ENCODE results near the gene CDK5RAP3.
"Not testable (repeated sequence)": the region's sequence is repeated elsewhere in the genome, so short reads cannot be mapped to it uniquely, and the experiment has no call there.

The CDK5RAP3 gene

DNA sequence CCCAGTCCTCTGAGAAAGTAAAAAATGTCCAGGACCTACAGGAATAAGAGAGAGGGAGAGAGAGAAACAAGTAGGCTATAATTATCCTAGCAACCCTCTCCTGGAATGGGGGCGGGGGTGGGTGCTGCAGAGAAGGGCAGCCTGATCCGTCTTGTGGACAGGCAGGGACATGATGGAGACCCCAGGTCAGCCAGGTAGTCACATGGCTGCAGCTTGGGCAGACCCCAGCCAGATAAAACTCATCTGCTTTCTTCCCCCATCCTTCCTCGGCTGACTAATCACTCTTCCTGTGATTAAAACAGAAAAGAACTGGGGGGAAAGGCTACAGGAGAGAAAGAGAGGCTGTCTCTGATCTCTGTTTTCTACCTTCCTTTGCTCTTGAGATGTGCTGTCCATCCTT lies 34.1 kb downstream of the CDK5RAP3 start:
- FAIRE-seq (no peak), DNase-seq (ENCODE audit: insufficient read length, low spot score) (no peak)
- TF ChIP-seq POLR2A (IDR thresholded peaks at IDR 0.05; ENCODE audit: low read depth, low read length), result no peak

DNA sequence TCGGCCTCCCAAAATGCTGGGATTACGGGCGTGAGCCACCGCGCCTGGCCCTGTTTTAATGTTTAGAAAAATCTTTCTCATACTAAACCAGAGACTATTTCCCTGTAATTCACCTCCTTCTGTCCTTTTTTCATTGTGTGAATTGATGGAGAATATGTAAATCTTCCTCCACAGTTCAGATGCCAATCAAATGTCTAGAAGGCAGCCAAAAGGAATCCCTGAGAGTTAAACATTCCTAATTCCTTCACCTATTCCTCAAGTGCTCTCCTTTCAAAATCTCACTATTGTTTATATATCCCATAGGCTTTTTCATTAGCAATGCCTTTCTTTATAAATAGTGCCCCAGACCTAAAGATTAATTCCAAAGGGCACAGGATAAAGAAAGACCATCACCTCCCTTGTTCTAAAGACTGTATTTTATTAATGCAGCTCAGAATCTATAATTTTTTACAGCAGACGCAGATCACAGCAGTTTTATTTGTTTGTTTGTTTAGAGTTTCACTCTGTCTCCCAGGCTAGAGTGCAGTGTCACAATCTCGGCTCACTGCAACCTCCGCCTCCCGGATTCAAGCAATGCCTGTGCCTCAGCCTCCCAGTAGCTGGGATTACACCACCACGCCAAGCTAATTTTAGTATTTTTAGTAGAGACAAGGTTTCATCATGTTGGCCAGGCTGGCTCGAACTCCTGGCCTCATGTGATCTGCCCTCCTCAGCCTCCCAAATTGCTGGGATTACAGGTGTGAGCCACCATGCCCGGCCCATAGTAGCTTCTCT lies 36.2 kb downstream of the CDK5RAP3 start:
- no peak for DNase-seq (ENCODE audit: insufficient read length, low spot score)
- TF ChIP-seq POLR2A (IDR thresholded peaks at IDR 0.05; ENCODE audit: low read depth, low read length), result no peak
- no peak for FAIRE-seq

DNA sequence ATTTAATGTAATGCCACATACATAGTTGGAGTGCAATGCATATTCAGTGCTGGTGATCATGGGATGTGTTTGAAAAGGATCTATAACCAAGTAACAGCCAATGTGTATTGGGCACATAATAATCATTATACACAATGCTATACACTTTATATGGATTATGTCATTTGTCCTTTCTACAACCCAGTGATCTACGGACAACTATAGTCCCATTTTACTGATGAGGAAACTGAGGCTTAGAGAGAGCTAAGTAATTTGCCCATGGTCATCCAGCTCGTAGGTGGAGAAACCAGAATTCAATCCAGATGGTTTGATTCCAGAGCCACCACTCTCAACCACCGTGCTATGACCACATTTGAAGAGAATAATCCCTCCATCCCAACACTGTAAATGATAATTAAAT lies 39.3 kb downstream of the CDK5RAP3 start:
- DNase-seq (ENCODE audit: insufficient read length, low spot score), result no peak
- TF ChIP-seq POLR2A (IDR thresholded peaks at IDR 0.05; ENCODE audit: low read depth, low read length), result no peak
- no peak for FAIRE-seq

DNA sequence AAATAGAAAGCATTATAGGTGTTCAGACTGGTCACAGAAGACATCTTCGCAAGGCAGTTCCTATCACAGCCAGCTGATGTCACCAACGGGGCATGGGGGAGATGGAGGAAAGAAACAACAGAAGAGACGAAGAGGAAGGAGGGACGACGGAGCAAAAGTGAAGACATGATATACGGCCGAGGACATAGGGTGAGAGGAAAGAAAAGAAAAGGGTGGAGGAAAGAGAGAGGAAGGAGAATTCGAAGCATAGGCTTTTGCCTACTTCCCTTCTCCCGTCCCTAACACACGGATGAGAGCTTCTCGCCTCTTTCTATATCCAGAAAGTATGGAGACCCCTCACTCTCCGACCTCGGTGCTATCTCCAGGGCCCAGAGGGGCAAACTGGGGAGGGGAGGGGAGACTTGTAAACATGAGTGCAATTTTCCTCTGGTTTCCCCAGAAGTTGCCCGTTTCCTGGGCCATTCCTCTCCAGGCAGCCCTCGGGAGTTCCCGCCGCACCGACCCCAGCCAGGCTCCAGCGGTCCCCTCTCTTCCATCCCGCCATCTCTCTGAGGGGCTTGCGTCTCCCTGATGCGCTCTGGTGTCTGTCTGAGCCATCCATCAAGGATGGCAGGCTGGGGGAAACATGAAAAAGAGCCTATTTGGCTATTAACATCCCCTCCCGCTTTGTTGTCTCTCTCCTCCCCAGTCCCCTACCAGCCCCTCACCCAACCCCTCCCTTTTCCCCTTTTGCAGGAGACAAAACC lies 40.7 kb downstream of the CDK5RAP3 start:
- FAIRE-seq (peak; percentile 48), DNase-seq (ENCODE audit: insufficient read length, low spot score) (peak; percentile 72)
- TF ChIP-seq POLR2A (IDR thresholded peaks at IDR 0.05; ENCODE audit: low read depth, low read length), result no peak

DNA sequence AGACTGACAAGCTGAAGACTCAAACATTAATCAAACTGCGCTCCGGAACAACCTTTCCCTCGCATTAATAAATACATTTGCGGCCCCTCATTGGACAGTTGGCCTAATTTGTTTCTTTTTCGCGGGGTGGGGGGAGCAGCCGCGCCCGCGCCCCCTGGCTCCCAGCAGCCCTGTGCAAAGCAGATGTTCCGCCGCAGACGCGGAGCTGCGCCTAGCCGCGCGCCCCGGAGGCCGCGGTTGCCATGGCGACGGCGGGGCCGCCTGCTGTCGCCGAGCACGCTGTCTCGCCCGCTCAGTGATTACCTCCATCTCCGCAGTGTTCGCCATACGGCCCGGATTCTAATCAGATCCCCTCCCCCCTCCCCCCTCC lies 41.2 kb downstream of the CDK5RAP3 start:
- DNase-seq (ENCODE audit: insufficient read length, low spot score) (no peak), FAIRE-seq (no peak)
- TF ChIP-seq POLR2A (IDR thresholded peaks at IDR 0.05; ENCODE audit: low read depth, low read length), result no peak

DNA sequence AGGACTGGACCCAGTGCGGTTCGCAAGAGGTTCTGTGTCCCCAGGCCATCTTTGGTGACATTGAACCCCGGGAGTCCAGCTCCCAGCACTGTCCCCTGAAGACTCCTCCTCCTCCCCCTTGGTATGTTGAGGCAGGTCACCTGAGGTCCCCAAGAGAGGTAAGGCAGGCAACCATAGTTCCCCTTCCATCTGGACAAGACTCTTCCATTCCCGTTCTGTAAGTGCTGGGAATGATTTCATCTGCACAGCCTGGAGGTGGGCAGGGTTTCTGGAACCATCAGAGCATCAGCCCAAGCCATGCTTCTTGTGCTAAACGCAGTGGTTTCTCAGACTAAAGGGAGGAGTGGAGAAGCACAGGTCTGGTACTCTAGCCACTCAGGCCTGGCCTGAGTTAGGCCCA lies 41.7 kb downstream of the CDK5RAP3 start:
- no peak for DNase-seq (ENCODE audit: insufficient read length, low spot score)
- FAIRE-seq, result no peak

DNA sequence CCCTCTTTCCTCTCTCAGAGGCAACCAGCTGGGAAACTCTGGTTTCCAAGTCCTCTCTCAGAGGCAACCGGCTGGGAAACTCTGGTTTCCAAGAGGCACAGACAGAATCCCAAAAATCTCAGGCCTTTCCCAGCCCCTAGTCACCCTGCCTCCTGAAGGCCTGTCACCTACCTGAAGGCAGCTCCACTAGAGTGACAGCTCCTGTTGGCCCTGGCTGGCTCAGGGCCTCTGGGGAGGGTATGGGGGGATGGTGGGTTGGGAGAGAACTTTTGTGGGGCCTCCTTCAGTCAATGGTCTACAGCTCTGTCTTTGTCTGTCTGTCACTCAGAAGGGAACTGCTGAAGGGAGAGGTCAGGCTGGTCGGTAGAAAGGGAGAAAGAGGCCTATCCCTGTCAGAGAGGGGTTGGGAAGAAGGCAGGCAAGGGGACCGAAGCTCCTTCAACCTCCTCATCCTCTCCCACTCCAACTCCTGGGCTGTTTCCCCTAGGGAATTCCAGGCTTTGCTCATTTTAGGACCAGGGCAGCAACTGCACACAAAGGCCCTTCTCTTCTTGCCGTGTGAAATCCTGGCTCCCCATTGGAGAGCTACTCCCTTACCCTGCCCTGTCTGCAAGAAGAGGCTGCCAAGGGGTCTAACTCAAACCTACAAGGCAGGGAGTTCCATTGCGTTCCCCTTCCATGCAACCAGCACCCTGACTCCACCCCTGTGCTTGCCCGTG lies 43.1 kb downstream of the CDK5RAP3 start:
- DNase-seq (ENCODE audit: insufficient read length, low spot score) (no peak), FAIRE-seq (no peak)
- no peak for TF ChIP-seq POLR2A (IDR thresholded peaks at IDR 0.05; ENCODE audit: low read depth, low read length)

More for the DNA sequence above, 41.7 kb downstream of the CDK5RAP3 start:
- TF ChIP-seq POLR2A (IDR thresholded peaks at IDR 0.05; ENCODE audit: low read depth, low read length), result no peak

DNA sequence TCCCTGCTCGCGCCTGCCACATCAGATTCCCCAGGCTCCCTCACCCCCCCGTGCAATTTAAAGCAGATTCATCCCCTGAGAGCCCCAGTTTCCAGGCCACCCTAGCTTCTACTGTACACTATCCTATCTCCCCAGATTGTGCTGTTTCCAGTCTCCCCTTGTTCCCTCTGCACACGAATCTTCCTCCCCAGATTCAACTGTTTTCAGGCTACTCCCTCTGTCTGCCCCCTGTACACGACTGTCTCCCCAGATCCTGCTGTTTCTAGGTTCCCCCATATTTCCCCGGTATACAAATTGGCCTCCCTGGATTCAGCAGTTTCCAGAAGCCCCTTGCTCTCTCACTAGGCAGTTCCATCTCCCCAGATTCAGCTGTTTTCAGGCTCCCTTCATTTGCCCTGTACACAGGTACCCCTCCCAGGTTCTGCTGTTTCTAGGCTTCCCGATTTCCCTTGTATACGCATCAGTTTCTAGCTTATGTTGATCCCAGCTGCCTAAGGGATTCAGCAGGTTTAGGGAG lies 43.7 kb downstream of the CDK5RAP3 start:
- TF ChIP-seq POLR2A (IDR thresholded peaks at IDR 0.05; ENCODE audit: low read depth, low read length), result no peak
- FAIRE-seq (no peak), DNase-seq (ENCODE audit: insufficient read length, low spot score) (no peak)

DNA sequence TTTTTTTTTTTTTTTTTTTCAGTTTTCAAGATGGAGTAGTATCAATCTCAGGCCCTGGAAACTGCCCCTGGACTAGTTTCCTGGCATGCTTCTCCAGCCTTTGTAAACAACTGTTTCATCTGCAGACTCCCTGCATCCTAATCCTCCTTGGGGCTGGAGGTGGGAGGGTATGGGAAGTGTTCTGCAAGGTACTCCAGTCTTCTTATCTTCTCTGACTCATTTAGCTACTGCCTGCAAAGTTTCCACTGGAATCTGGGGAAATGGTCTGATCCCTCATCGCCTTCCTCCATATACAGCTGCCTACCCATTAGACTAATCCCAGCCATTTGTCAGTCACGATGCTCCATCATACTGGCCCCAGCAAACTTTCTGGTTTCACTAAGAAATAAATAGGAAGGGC lies 45.2 kb downstream of the CDK5RAP3 start:
- FAIRE-seq (no peak), DNase-seq (ENCODE audit: insufficient read length, low spot score) (peak; percentile 53)
- TF ChIP-seq POLR2A (IDR thresholded peaks at IDR 0.05; ENCODE audit: low read depth, low read length), result no peak

DNA sequence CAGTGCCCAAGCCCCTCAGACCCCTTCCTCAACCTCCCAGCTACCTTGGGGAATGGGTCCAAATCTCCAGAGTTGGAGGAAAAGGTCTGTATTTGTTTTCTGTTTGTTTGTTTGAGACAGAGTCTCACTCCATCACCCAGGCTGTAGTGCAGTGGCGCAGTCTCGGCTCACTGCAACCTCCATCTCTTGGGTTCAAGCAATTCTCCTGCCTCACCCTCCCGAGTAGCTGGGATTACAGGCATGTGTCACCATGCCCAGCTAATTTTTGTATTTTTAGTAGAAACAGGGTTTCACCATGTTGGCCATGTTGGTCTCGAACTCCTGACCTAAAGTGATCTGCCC lies 46.9 kb downstream of the CDK5RAP3 start:
- FAIRE-seq; DNase-seq (ENCODE audit: insufficient read length, low spot score): not testable (repeated sequence)

DNA sequence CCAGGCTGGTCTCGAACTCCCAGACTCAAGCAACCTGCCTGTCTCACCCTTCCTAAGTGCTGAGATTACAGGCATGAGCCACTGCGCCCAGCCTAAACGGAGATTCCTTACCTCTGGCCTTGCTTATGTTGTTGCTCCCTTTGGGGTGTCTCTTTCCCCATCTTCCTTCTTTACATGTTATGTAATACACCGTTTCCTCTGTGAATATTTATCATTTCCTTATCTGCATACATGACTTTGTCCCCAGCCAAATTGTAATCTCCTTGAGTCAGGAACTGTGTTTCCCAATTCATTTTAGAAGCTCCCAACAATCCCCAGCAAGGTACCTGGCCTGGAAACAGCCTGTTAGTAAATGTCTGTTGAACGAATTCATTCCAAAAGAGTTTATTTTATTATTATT lies 51.0 kb downstream of the CDK5RAP3 start:
- DNase-seq (ENCODE audit: insufficient read length, low spot score), result no peak
- TF ChIP-seq POLR2A (IDR thresholded peaks at IDR 0.05; ENCODE audit: low read depth, low read length), result no peak
- FAIRE-seq, result no peak

DNA sequence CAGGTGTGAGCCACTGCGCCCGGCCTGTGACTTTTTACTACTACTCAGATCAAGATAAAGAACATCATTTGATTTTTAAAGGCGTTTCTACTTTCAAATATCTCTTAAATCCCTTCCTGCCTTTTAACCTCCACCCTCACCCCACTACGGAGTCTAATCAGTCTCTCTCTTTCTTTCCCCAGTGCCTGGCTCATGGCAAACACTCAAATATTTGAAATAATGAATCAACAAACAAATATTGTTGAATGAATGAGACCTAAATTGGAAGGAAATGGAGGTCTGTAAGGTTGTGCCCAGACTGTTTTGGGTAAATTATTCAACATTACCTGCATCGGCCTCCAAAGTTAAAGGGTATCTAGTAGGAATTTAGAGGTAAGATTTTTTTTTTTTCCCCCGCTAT lies 52.0 kb downstream of the CDK5RAP3 start:
- no peak for TF ChIP-seq POLR2A (IDR thresholded peaks at IDR 0.05; ENCODE audit: low read depth, low read length)
- FAIRE-seq (no peak), DNase-seq (ENCODE audit: insufficient read length, low spot score) (no peak)

DNA sequence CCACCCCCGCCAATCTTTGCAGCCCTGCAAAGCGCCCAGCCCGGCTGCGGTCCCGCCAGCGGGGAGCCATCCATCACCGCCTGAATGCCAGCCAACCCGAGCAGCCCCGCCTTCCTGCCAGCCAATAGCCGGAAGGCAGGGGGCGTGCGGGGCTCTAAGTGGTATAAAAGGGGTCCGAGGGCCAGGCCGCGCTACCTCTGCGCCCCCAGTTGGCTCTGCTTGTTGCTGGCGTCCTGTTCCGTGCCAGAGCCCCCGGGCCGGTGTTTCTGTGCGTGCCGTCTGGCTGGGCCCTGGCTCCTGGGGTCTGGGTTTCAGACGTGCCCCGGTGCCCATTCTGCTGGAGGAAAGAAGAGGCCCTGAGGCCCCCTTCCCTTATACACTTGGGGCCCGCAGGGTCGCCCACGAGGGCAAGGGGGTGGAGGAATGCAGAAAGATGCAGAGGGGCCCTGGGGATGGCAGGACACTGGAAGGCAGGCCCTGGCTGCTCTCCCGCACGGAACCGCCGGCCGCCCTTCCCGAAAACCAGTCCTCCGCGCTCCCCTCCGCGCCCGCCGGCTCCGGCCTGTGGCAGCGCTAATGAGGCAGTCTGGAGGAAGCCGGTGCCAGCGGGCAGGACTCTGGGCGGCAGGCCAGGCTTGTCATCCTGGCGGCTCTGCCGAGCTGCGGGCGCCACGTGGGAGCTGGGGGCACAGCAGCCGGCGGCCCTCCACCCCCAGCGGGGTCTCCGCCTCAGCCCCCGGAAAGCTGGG lies 52.7 kb downstream of the CDK5RAP3 start:
- DNase-seq (ENCODE audit: insufficient read length, low spot score) (peak; percentile 85), FAIRE-seq (no peak)

More for the DNA sequence above, 52.7 kb downstream of the CDK5RAP3 start:
- TF ChIP-seq POLR2A (IDR thresholded peaks at IDR 0.05; ENCODE audit: low read depth, low read length), result peak; percentile 47; the same call in 1 of the 2 replicates

All from H54 (cell line).